Stimulated activated CD8-positive, alpha-beta memory T cell treated with anti-CD3 and anti-CD28 coated beads, Interleukin-2, amount 100 ng/mL, for 1 hour (primary cell): ENCODE data around the gene PLD6.

Experiments used
- DNase-seq, 2 donors: peaks; one replicate each; pipeline ENCODE4 v3.0.0-alpha.2; 2020; ENCODE audit warnings: low read depth in 2 of 2

PLD6 gene

DNA sequence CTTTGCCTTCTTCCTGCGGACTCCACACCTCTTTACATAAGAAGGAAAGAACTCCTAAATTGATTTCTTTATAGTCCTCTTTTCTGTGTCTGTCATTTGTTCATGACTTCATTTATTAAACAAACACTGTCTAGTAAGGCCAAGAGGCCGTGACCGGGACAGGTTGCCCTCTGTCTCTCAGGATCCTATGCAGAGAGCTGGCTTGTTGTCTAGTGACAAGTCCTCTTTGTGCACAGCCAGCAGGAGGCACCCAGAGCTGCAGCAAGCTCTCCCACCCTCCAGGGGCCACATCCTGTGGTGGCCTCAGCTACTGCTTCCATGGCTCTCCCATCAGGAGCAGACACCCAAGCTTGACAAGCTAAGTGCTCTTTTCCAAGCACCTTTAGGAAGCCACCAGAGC lies 50.6 kb downstream of the PLD6 start:
- no peak for DNase-seq

GRCh38 chr17:17154981-17155380 lies 51.2 kb downstream of the PLD6 start:
- no peak for DNase-seq

GRCh38 chr17:17154556-17154955 lies 51.6 kb downstream of the PLD6 start:
- DNase-seq: no peak

DNA sequence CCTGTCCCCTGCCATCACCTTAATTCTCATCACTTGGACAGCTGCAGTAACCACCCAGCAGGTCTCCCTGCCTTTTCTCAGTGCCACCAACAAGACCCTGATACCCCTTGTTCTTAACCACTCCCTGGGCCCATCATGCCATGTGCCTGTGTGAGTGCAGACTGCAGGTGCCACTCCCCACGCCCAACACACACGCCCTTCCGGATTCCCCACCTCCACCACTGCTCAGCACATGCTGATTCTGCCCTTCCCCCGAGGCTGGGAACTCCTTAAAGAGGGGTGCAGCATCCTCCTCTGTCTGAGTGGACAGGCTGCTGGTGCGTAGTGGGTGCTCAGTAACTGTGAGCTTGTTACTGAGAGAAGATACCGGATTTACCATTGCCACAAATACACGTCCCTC lies 52.4 kb downstream of the PLD6 start:
- DNase-seq: no peak

- no peak for DNase-seq
Observed at GRCh38 chr17:17153071-17153470, 53.1 kb downstream of the PLD6 start.

- no peak for DNase-seq
Observed at GRCh38 chr17:17152385-17152784, 53.7 kb downstream of the PLD6 start.

GRCh38 chr17:17151962-17152361 lies 54.2 kb downstream of the PLD6 start:
- no peak for DNase-seq

DNA sequence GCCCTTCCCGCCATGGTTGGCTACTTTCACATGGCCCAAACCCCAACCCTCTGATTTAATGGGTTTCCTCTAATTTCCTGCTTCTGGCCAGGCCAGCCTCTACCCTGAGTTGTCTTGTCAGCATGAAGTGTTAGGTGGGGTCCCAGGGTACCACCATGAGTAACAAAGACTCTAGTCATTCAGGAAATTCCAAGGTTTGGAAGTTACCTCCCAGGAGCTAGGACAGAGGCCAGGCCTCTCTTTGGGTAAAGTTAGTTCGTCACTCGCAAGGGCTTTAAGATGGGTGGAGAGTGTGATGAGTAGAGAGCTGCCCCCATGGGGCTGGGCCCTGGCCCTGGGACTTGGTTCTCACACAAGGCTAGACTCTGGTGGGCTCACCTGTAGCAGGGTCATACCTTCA lies 54.6 kb downstream of the PLD6 start:
- no peak for DNase-seq

DNA sequence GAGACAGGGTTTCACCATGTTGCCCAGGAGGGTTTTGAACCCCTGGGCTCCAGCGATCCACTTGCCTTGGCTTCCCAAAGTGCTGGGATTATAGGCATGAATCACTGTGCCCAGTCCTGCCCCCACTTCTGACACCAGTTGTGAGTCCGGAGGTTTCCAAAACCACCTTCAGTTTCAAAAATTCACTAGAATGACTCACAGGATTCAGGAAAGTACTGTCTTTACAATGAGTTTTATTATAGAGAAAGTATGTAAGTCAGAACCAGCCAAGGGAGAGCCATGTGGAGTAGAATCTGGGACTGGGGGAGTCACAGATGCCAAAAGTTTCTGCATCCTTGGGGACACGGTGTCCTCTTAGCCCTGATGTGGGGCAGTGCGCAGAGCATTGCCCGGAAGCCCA lies 55.1 kb downstream of the PLD6 start:
- no peak for DNase-seq
